HepG2 (cell line): Measurements from ENCODE around the gene DAB2. TPM values are rescaled to one million over a fixed set of nuclear protein-coding genes. Genes with fewer than 3 reads are reported as not detected.

Source experiments
- ARID5B ChIP-seq: IDR thresholded peaks from 2 replicates; pipeline ENCODE4 v1.4.0; 2020; ENCODE audit warnings: mild to moderate bottlenecking, missing genetic modification reagents
- GATAD2A ChIP-seq: IDR thresholded peaks from 2 replicates; pipeline ENCODE4 v1.6.1; 2016
- GMEB2 ChIP-seq: IDR thresholded peaks from 2 replicates; pipeline ENCODE4 v1.6.1; 2016; ENCODE audit warnings: missing biosample characterization, missing genetic modification reagents, low read depth
- IKZF5 ChIP-seq: IDR thresholded peaks from 2 replicates; pipeline ENCODE4 v1.6.1; 2018; ENCODE audit warnings: missing genetic modification reagents, mild to moderate bottlenecking, missing compliant biosample characterization
- NR2F6 ChIP-seq, 2 experiments: IDR thresholded peaks; 2 replicates each; pipeline ENCODE4 v1.6.1; 2016; ENCODE audit warnings: antibody characterized with exemption in 1 of 2, mild to moderate bottlenecking in 1 of 2
- PBX3 ChIP-seq: sonication (generic); formaldehyde crosslinking; IDR thresholded peaks from 2 replicates; pipeline ENCODE4 v1.8.1; 2023; ENCODE audit warnings: missing genetic modification reagents, inconsistent platforms, borderline replicate concordance
- PHF20 ChIP-seq: sonication (generic); formaldehyde crosslinking; IDR thresholded peaks from 2 replicates; pipeline ENCODE4 v1.5.0; 2020; ENCODE audit warnings: mild to moderate bottlenecking, missing genetic modification reagents
- SKIL ChIP-seq: sonication (generic); formaldehyde crosslinking; IDR thresholded peaks from 2 replicates; pipeline ENCODE4 v1.8.0; 2022; ENCODE audit warnings: missing genetic modification reagents, mild to moderate bottlenecking, moderate library complexity, borderline replicate concordance
- SMAD9 ChIP-seq: sonication (generic); formaldehyde crosslinking; IDR thresholded peaks from 2 replicates; pipeline ENCODE4 v1.5.1; 2020; ENCODE audit warnings: mild to moderate bottlenecking, missing genetic modification reagents
- ZHX2 ChIP-seq, 2 experiments: sonication (generic) in 1 of 2; formaldehyde crosslinking in 1 of 2; IDR thresholded peaks; 2 replicates each; pipeline versions ENCODE4 v1.6.1 to v1.9.0; 2014 to 2022; ENCODE audit warnings: antibody characterized with exemption in 1 of 2, borderline replicate concordance in 1 of 2, inconsistent platforms in 1 of 2, low read depth in 1 of 2, missing genetic modification reagents in 1 of 2
- ZNF17 ChIP-seq: sonication (generic); formaldehyde crosslinking; IDR thresholded peaks from 2 replicates; pipeline ENCODE4 v1.5.0; 2020; ENCODE audit warnings: mild to moderate bottlenecking, missing genetic modification reagents
- ZNF777 ChIP-seq: sonication (generic); formaldehyde crosslinking; IDR thresholded peaks from 2 replicates; pipeline ENCODE4 v1.4.0; 2020; ENCODE audit warnings: missing genetic modification reagents
- polyA plus RNA-seq, 8 experiments: library from polyadenylated mRNA; depleted of rRNA in 3 of 8; stranded (reverse) in 7 of 8; unstranded in 1 of 8; fragments of >200 nt; fragmentation: Illumina TruSeq in 4 of 8; extraction: Trizol in 4 of 8; gene quantifications; 2 replicates each; pipeline versions ENCODE4 v1.2.1 to v1.2.3, GENCODE V29; 2011 to 2016; ENCODE audit warnings: low read depth in 4 of 8, missing spikeins in 1 of 8, mixed read lengths in 1 of 8; ENCODE audit not compliant: insufficient read depth in 1 of 8
- total RNA-seq, 5 experiments: library from RNA; depleted of rRNA; stranded (reverse); fragments of >200 nt; fragmentation: Illumina TruSeq; extraction: Trizol; gene quantifications; 2 replicates each; pipeline ENCODE4 v1.2.3, GENCODE V29; 2016; ENCODE audit warnings: low read depth in 1 of 5

Gene DAB2
- total and polyA plus RNA-seq, 2 of the 13 experiments (the other 11 are each of a cell fraction or from before 2014, with no cell fraction given), result 6.4 to 6.5 TPM

GRCh38 chr5:39437467-39437866, 12.7 kb upstream of the DAB2 start (continued):
- peak; percentile 75; the same call in 1 of the 2 replicates for TF ChIP-seq SKIL (CRISPR knock-in tag)
- no peak for TF ChIP-seq SMAD9
- TF ChIP-seq GATAD2A (CRISPR knock-in tag), result peak; percentile 76
- TF ChIP-seq NR2F6 (IDR thresholded peaks at IDR 0.05), result peak; percentile 82
- TF ChIP-seq NR2F6 (CRISPR knock-in tag; IDR thresholded peaks at IDR 0.05), result peak; percentile 72
- no peak for TF ChIP-seq ZHX2 (IDR thresholded peaks at IDR 0.05; ENCODE audit: low read depth)
- TF ChIP-seq ZHX2 (CRISPR knock-in tag; IDR thresholded peaks at IDR 0.05; ENCODE audit: borderline replicate concordance), result no peak
- no peak for TF ChIP-seq ZNF17
- no peak for TF ChIP-seq GMEB2
- TF ChIP-seq IKZF5 (CRISPR knock-in tag), result peak; percentile 80
- TF ChIP-seq PBX3 (CRISPR knock-in tag), result no peak
- TF ChIP-seq PHF20 (CRISPR knock-in tag), result 0 out of 2 replicates have a peak, but pooled peaks have one; percentile 30
- TF ChIP-seq ARID5B (CRISPR knock-in tag), result peak; percentile 97
- no peak for TF ChIP-seq ZNF777 (CRISPR knock-in tag)
